GM19467 (cell line): ENCODE measurements around the gene SLC4A7.
"Not testable (repeated sequence)": the region's sequence is repeated elsewhere in the genome, so short reads cannot be mapped to it uniquely, and the experiment has no call there.

Experiments used
- ATAC-seq: cut with Tn5 transposase; IDR thresholded peaks from one replicate; pipeline ENCODE4 v1.9.1; 2021; ENCODE audit warnings: mild to moderate bottlenecking, moderate library complexity; ENCODE audit not compliant: unreplicated experiment

Gene SLC4A7

GRCh38 chr3:27484015-27484844 lies at the start of gene SLC4A7:
TSS of gene SLC4A7 (minus strand) at chr3:27484384. CDS start at chr3:27484126, 258 bp downstream.
- peak; percentile 96 for ATAC-seq

GRCh38 chr3:27533261-27533607 lies 49.0 kb upstream of the SLC4A7 start:
- ATAC-seq = no peak

GRCh38 chr3:27532426-27533260 lies 48.5 kb upstream of the SLC4A7 start:
- ATAC-seq = no peak

- ATAC-seq = not testable (repeated sequence)
Observed at GRCh38 chr3:27531193-27531751, 47.1 kb upstream of the SLC4A7 start.

- ATAC-seq = no peak
Observed at GRCh38 chr3:27528791-27529190, 44.6 kb upstream of the SLC4A7 start.

- no peak for ATAC-seq
Observed at GRCh38 chr3:27526614-27527315, 42.6 kb upstream of the SLC4A7 start.

GRCh38 chr3:27521872-27522265 lies 37.7 kb upstream of the SLC4A7 start:
- ATAC-seq = no peak

- no peak for ATAC-seq
Observed at GRCh38 chr3:27521179-27521871, 37.1 kb upstream of the SLC4A7 start.

GRCh38 chr3:27511724-27512422 lies 27.7 kb upstream of the SLC4A7 start:
- no peak for ATAC-seq

GRCh38 chr3:27509376-27509775 lies 25.2 kb upstream of the SLC4A7 start:
- ATAC-seq = no peak

- ATAC-seq = no peak
Observed at GRCh38 chr3:27508424-27508823, 24.2 kb upstream of the SLC4A7 start.

- no peak for ATAC-seq
Observed at GRCh38 chr3:27507515-27508266, 23.5 kb upstream of the SLC4A7 start.

- ATAC-seq = no peak
Observed at GRCh38 chr3:27507111-27507510, 22.9 kb upstream of the SLC4A7 start.

GRCh38 chr3:27504749-27505148 lies 20.6 kb upstream of the SLC4A7 start:
- no peak for ATAC-seq

- no peak for ATAC-seq
Observed at GRCh38 chr3:27503526-27503925, 19.3 kb upstream of the SLC4A7 start.

- ATAC-seq = no peak
Observed at GRCh38 chr3:27501759-27502158, 17.6 kb upstream of the SLC4A7 start.

- ATAC-seq = no peak
Observed at GRCh38 chr3:27500986-27501385, 16.8 kb upstream of the SLC4A7 start.

GRCh38 chr3:27500035-27500434 lies 15.9 kb upstream of the SLC4A7 start:
- no peak for ATAC-seq

- no peak for ATAC-seq
Observed at GRCh38 chr3:27494784-27495183, 10.6 kb upstream of the SLC4A7 start.
